A549 (cell line): Measurements from ENCODE around the gene NCOA4. TPM values are rescaled to one million over a fixed set of nuclear protein-coding genes. Genes with fewer than 3 reads are reported as not detected.

Experiments
- ATAC-seq, 2 experiments: fragments of 200-7000 bp in 1 of 2; fragments of >200 bp in 1 of 2; cut with Nextera tagmentation in 1 of 2; cut with Tn5 transposase in 1 of 2; 3 replicates each; pipeline versions ENCODE4 v1.8.0 to v1.9.1; 2018 to 2020; ENCODE audit warnings: mild to moderate bottlenecking in 1 of 2, moderate library complexity in 1 of 2
- CTCF ChIA-PET: fragments of 300-600 bp; sonication (Branson Sonifier 250); formaldehyde crosslinking; extraction: SDS; loops from one replicate; lab custom pipeline; 2021; ENCODE audit warnings: antibody characterized with exemption, inconsistent platforms; lab: Yijun Ruan, JAX
- POLR2A ChIA-PET: fragments of 350-600 bp; formaldehyde crosslinking; extraction: SDS; loops from one replicate; lab custom pipeline; 2021; ENCODE audit warnings: antibody characterized with exemption, inconsistent platforms; lab: Yijun Ruan, JAX
- DNase-seq, 2 experiments: peaks; one replicate each; pipeline versions ENCODE4 v3.0.0 to v3.0.0-alpha.2; 2011 to 2016; ENCODE audit warnings: low read depth in 1 of 2, low spot score in 1 of 2
- FAIRE-seq: peaks from 2 replicates; lab custom pipeline; 2011; peaks lifted over from hg19 to GRCh38; lab: Jason Lieb, UNC
- H3K27ac ChIP-seq, 2 experiments: fragments of >200 bp; sonication (Bioruptor Twin); formaldehyde crosslinking; 3 replicates each; pipeline ENCODE4 v1.5.1; 2016 to 2017
- H3K4me1 ChIP-seq: fragments of >200 bp; sonication (Bioruptor Twin); formaldehyde crosslinking; 3 replicates; pipeline ENCODE4 v1.6.1; 2016
- H3K4me2 ChIP-seq: fragments of >200 bp; sonication (Bioruptor Twin); formaldehyde crosslinking; 3 replicates; pipeline ENCODE4 v1.6.1; 2016
- H3K4me3 ChIP-seq: fragments of >200 bp; sonication (Bioruptor Twin); formaldehyde crosslinking; 3 replicates; pipeline ENCODE4 v1.5.1; 2016
- H3K9me3 ChIP-seq: fragments of >200 bp; sonication (Bioruptor Twin); formaldehyde crosslinking; 3 replicates; pipeline ENCODE4 v1.6.1; 2016
- CBX2 ChIP-seq: fragments of 200-600 bp; sonication (generic); IDR thresholded peaks from 2 replicates; pipeline ENCODE4 v1.6.1; 2016; ENCODE audit warnings: low read depth, mild to moderate bottlenecking, borderline replicate concordance
- CHD2 ChIP-seq: fragments of 150-350 bp; IDR thresholded peaks from 2 replicates; pipeline ENCODE4 v1.6.1; 2014; ENCODE audit warnings: low read length; ENCODE audit not compliant: partially characterized antibody
- EHMT2 ChIP-seq: fragments of 200-600 bp; sonication (generic); IDR thresholded peaks from 2 replicates; pipeline ENCODE4 v1.6.1; 2016; ENCODE audit warnings: antibody characterized with exemption, low read depth, mild to moderate bottlenecking, moderate library complexity
- EP300 ChIP-seq, 2 experiments: fragments of >200 bp; sonication (Bioruptor Twin); formaldehyde crosslinking; IDR thresholded peaks; 2 replicates in 1 of 2; 3 replicates in 1 of 2; pipeline ENCODE4 v1.6.1; 2016 to 2017
- KDM1A ChIP-seq: fragments of 200-600 bp; sonication (generic); IDR thresholded peaks from 2 replicates; pipeline ENCODE4 v1.6.1; 2016; ENCODE audit warnings: low read depth, mild to moderate bottlenecking
- KDM5A ChIP-seq: fragments of 200-600 bp; sonication (generic); IDR thresholded peaks from 2 replicates; pipeline ENCODE4 v1.6.1; 2016; ENCODE audit warnings: antibody characterized with exemption, mild to moderate bottlenecking
- MAFK ChIP-seq: fragments of 450-650 bp; IDR thresholded peaks from 2 replicates; pipeline ENCODE4 v1.6.1; 2014; ENCODE audit not compliant: partially characterized antibody
- MYC ChIP-seq: IDR thresholded peaks from 2 replicates; pipeline ENCODE4 v1.6.1; 2012; ENCODE audit warnings: mild to moderate bottlenecking, inconsistent platforms, low read length, improper control_type of control experiment, borderline replicate concordance
- NPAS2 ChIP-seq: fragments of 250-450 bp; sonication (Bioruptor Pico); IDR thresholded peaks from 2 replicates; pipeline ENCODE4 v1.8.0; 2022; ENCODE audit warnings: mild to moderate bottlenecking, moderate library complexity, borderline replicate concordance
- POLR2A ChIP-seq: IDR thresholded peaks from 2 replicates; pipeline ENCODE4 v1.6.1; 2012; ENCODE audit warnings: mild to moderate bottlenecking, low read length
- POLR2AphosphoS2 ChIP-seq: conservative IDR thresholded peaks from 2 replicates; pipeline ENCODE4 v1.6.1; 2012; ENCODE audit warnings: low read length, improper control_type of control experiment, inconsistent platforms
- RAD21 ChIP-seq, 2 experiments: fragments of >200 bp in 1 of 2; sonication (Bioruptor Twin) in 1 of 2; formaldehyde crosslinking in 1 of 2; IDR thresholded peaks in 1 of 2; conservative IDR thresholded peaks in 1 of 2; 2 replicates in 1 of 2; 3 replicates in 1 of 2; pipeline ENCODE4 v1.6.1; 2012 to 2018; ENCODE audit warnings: inconsistent platforms in 1 of 2
- REST ChIP-seq: fragments of 200-600 bp; sonication (generic); IDR thresholded peaks from 2 replicates; pipeline ENCODE4 v1.6.1; 2016; ENCODE audit warnings: antibody characterized with exemption, mild to moderate bottlenecking, moderate library complexity
- RFX5 ChIP-seq: fragments of 450-650 bp; IDR thresholded peaks from 2 replicates; pipeline ENCODE4 v1.7.1; 2014; ENCODE audit warnings: antibody characterized with exemption, mild to moderate bottlenecking, moderate library complexity
- TFCP2L1 ChIP-seq: fragments of 250-450 bp; sonication (Bioruptor Pico); IDR thresholded peaks from 2 replicates; pipeline ENCODE4 v1.5.0; 2021; ENCODE audit warnings: mild to moderate bottlenecking
- TP53 ChIP-seq: fragments of 250-450 bp; sonication (Bioruptor Pico); IDR thresholded peaks from 2 replicates; pipeline ENCODE4 v1.5.0; 2021; ENCODE audit warnings: mild to moderate bottlenecking, moderate library complexity
- ZNF302 ChIP-seq: fragments of 250-450 bp; sonication (Bioruptor Pico); IDR thresholded peaks from 2 replicates; pipeline ENCODE4 v1.9.0; 2021; ENCODE audit warnings: inconsistent platforms, mild to moderate bottlenecking, moderate library complexity
- WGBS: methylation state at CpG from one replicate; pipeline ENCODE4 v1.1.6; 2017; ENCODE audit errors: missing lambda C conversion rate; 5-methylcytosine and 5-hydroxymethylcytosine counted together
- polyA plus RNA-seq, 4 experiments: library from polyadenylated mRNA; depleted of rRNA in 3 of 4; stranded (reverse); fragments of >200 nt; fragmentation: RNase III in 1 of 4; extraction: RNeasy Plus Mini Kit Qiagen cat#74134 plus additional on column Dnase treatment in 1 of 4; gene quantifications; 2 replicates in 3 of 4; 3 replicates in 1 of 4; pipeline ENCODE4 v1.2.3, GENCODE V29; 2011 to 2017
- TF ChIP-seq, protein P1 (sequence below): fragments of >200 bp; sonication (Bioruptor Twin); formaldehyde crosslinking; IDR thresholded peaks from 2 replicates; pipeline ENCODE4 v1.6.1; 2016
- TF ChIP-seq, protein P2 (sequence below): fragments of >200 bp; sonication (Bioruptor Twin); formaldehyde crosslinking; IDR thresholded peaks from 3 replicates; pipeline ENCODE4 v1.6.1; 2016

Gene NCOA4
- polyA plus RNA-seq, 2 of the 4 experiments (the other 2 are of a cell fraction), result 72.1 to 112 TPM

GRCh38 chr10:46073564-46073963 lies 43.1 kb upstream of the NCOA4 start:
- CTCF ChIA-PET, result interaction anchor here (0.7 kb wide), 1 partner anchor 1099 kb away, joined by 3 read pairs; no protein-coding TSS in a partner anchor
- Histone ChIP-seq H3K9me3 (peaks cover 8% of the 10 kb centered on the region), H3K4me2 (no peak overlapping the region), H3K4me3 (no peak overlapping the region), H3K27ac (no peak overlapping the region), H3K4me1 (no peaks in the 10 kb centered on the region)
- ATAC-seq (no peak), DNase-seq (no peak), FAIRE-seq (no peak)
- TF ChIP-seq, protein P1, sequence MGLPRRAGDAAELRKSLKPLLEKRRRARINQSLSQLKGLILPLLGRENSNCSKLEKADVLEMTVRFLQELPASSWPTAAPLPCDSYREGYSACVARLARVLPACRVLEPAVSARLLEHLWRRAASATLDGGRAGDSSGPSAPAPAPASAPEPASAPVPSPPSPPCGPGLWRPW, result no peak
- TF ChIP-seq KDM5A (no peak), KDM1A (no peak), EP300 (IDR thresholded peaks at IDR 0.05) (no peak), MAFK (no peak), EHMT2 (no peak), TFCP2L1 (CRISPR knock-in tag) (no peak), CHD2 (no peak), RFX5 (no peak), NPAS2 (CRISPR knock-in tag) (no peak), ZNF302 (no peak), MYC (no peak), REST (no peak), POLR2AphosphoS2 (no peak), TP53 (CRISPR knock-in tag) (no peak), POLR2A (no peak), RAD21 (conservative IDR thresholded peaks at IDR 0.05 in 1 of 2, IDR thresholded peaks at IDR 0.05 in 1 of 2) (no peak)
- TF ChIP-seq, protein P2, sequence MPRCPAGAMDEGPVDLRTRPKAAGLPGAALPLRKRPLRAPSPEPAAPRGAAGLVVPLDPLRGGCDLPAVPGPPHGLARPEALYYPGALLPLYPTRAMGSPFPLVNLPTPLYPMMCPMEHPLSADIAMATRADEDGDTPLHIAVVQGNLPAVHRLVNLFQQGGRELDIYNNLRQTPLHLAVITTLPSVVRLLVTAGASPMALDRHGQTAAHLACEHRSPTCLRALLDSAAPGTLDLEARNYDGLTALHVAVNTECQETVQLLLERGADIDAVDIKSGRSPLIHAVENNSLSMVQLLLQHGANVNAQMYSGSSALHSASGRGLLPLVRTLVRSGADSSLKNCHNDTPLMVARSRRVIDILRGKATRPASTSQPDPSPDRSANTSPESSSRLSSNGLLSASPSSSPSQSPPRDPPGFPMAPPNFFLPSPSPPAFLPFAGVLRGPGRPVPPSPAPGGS, result no peak
- POLR2A ChIA-PET, result no interaction called here
- WGBS, result 61% methylated on average over 1 of the region's 1 CpG

GRCh38 chr10:46070749-46071148 lies 40.3 kb upstream of the NCOA4 start:
- TF ChIP-seq CBX2 (no peak), REST (no peak)
- WGBS, result 18% methylated on average over 6 of the region's 6 CpGs
- Histone ChIP-seq H3K27ac (no peak overlapping the region), H3K4me3 (no peak overlapping the region), H3K9me3 (peaks cover 8% of the 10 kb centered on the region), H3K4me1 (no peaks in the 10 kb centered on the region), H3K4me2 (no peak overlapping the region)
- DNase-seq, result no peak
- ChIA-PET CTCF (interaction anchor here (1.0 kb wide), 1 partner anchor 11 kb away, joined by 4 read pairs; no protein-coding TSS in a partner anchor), POLR2A (no interaction called here)
- ATAC-seq, result no peak
- no peak for FAIRE-seq
